HEK293T (cell line): ENCODE results near the gene SAA4.

Experiments used
- BHLHE40 ChIP-seq: fragments of 450-650 bp; IDR thresholded peaks from 2 replicates; pipeline ENCODE4 v1.6.1; 2016; ENCODE audit warnings: mild to moderate bottlenecking, moderate library complexity, borderline replicate concordance
- ELF4 ChIP-seq: fragments of 450-650 bp; IDR thresholded peaks from 2 replicates; pipeline ENCODE4 v1.6.1; 2017; ENCODE audit warnings: antibody characterized with exemption
- FOXK2 ChIP-seq: fragments of 450-650 bp; IDR thresholded peaks from 2 replicates; pipeline ENCODE4 v1.6.1; 2016; ENCODE audit warnings: mild to moderate bottlenecking
- SUZ12 ChIP-seq: fragments of 450-650 bp; IDR thresholded peaks from 2 replicates; pipeline ENCODE4 v1.6.1; 2016; ENCODE audit warnings: mild to moderate bottlenecking

DNA sequence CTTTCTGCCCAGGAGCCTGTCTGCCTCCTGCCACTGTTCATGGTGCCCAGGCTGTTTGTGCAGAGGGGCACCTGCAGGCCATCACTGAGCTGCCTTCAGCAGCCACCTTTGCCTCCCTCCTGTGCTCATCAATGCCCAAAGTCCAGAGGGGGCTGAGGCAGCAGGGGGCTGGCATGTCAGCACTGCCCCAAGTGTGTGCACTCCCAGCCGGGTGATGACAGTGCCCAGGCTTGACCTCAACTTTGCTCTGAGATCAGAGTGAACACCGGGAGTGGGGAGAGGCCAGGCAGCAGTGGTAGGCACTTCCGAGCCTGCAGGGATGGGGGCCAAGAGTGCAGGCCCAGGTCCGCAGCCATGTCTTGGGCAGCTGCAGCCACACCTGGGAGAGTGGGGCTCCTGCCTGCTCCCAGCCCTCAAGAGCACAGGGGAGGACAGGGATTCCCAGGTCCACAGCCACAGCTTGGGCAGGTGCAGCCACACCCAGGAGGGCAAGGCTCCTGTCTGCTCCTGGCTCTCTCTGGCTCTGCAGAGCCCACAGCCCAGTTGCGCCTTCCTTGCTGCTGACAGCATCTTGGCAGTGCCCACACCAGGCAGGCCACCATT lies 15.2 kb downstream of the SAA4 start:
- TF ChIP-seq ELF4 (no peak), BHLHE40 (no peak), FOXK2 (no peak), SUZ12 (no peak)
